Tibial artery (tissue), 4 donors: ENCODE measurements around the gene SLCO3A1.

Experiments
- DNase-seq, 2 donors: peaks; one replicate each; pipeline ENCODE4 v3.0.0-alpha.2; 2019
- H3K27ac ChIP-seq, 2 donors: fragments of 200-600 bp; sonication (generic) in 1 of 2; 1 replicate in 1 of 2; 2 replicates in 1 of 2; pipeline ENCODE4 v1.5.1; 2018 to 2019; ENCODE audit warnings: mild to moderate bottlenecking in 1 of 2
- H3K27me3 ChIP-seq, 2 donors: fragments of 200-600 bp; sonication (generic) in 1 of 2; one replicate each; pipeline versions ENCODE4 v1.5.1 to v1.6.0; 2016 to 2019
- H3K36me3 ChIP-seq, 3 donors: fragments of 200-600 bp; sonication (generic) in 2 of 3; one replicate each; pipeline ENCODE4 v1.5.1; 2016 to 2019; ENCODE audit warnings: mild to moderate bottlenecking in 2 of 3
- H3K4me1 ChIP-seq, 4 donors: fragments of 200-600 bp; sonication (generic) in 2 of 4; 1 replicate in 3 of 4; 2 replicates in 1 of 4; pipeline ENCODE4 v1.5.1; 2016 to 2019
- H3K4me3 ChIP-seq, 2 donors: fragments of 200-600 bp; sonication (generic) in 1 of 2; 1 replicate in 1 of 2; 2 replicates in 1 of 2; pipeline ENCODE4 v1.5.1; 2018 to 2019; ENCODE audit warnings: mild to moderate bottlenecking in 2 of 2
- H3K9me3 ChIP-seq, 3 donors: fragments of 200-600 bp; sonication (generic) in 1 of 3; one replicate each; pipeline ENCODE4 v1.5.1; 2016 to 2019
- CTCF ChIP-seq, 2 experiments: fragments of 200-600 bp in 1 of 2; fragments of 450-650 bp in 1 of 2; IDR thresholded peaks; one replicate each; pipeline ENCODE4 v1.5.1; 2017 to 2019; ENCODE audit warnings: antibody characterized with exemption in 2 of 2, mild to moderate bottlenecking in 1 of 2, moderate library complexity in 1 of 2
- intact Hi-C: fragments of 100-400 bp; cut with DNase I; formaldehyde crosslinking; loops from one replicate; pipeline ENCODE4 v1.15.0; 2023; ENCODE audit warnings: low total_unique reads

SLCO3A1 gene

GRCh38 chr15:92078270-92078669 lies 224.8 kb downstream of the SLCO3A1 start:
- no peaks in the 10 kb centered on the region for H3K9me3 ChIP-seq
- no peak for TF ChIP-seq CTCF (IDR thresholded peaks at IDR 0.05)
- intact Hi-C loops: loop anchor here (5.0 to 10.0 kb wide), 3 partner anchors 193 to 373 kb away; partner anchors contain the start of gene SLCO3A1
- peaks cover 0 to 25% (median 5%) of the 10 kb centered on the region in 4 donors for H3K4me1 ChIP-seq
- no peaks in the 10 kb centered on the region for H3K27me3 ChIP-seq
- H3K4me3 ChIP-seq: no peak overlapping the region
- DNase-seq: no peak
- H3K36me3 ChIP-seq: no peaks in the 10 kb centered on the region
- no peak overlapping the region for H3K27ac ChIP-seq

GRCh38 chr15:92079047-92079446 lies 225.5 kb downstream of the SLCO3A1 start:
- H3K9me3 ChIP-seq: no peaks in the 10 kb centered on the region
- intact Hi-C loops: loop anchor here (5.0 to 10.0 kb wide), 3 partner anchors 194 to 374 kb away; partner anchors contain the start of gene SLCO3A1
- peaks cover 0 to 25% (median 5%) of the 10 kb centered on the region in 4 donors for H3K4me1 ChIP-seq
- no peak for DNase-seq
- no peaks in the 10 kb centered on the region for H3K36me3 ChIP-seq
- TF ChIP-seq CTCF (IDR thresholded peaks at IDR 0.05): no peak
- H3K27ac ChIP-seq: no peak overlapping the region
- no peaks in the 10 kb centered on the region for H3K27me3 ChIP-seq
- H3K4me3 ChIP-seq: no peak overlapping the region

GRCh38 chr15:92079647-92080255 lies 226.2 kb downstream of the SLCO3A1 start:
- no peak for TF ChIP-seq CTCF (IDR thresholded peaks at IDR 0.05)
- no peaks in the 10 kb centered on the region for H3K27me3 ChIP-seq
- intact Hi-C loops: loop anchor here (5.0 to 10.0 kb wide), 4 partner anchors 195 to 777 kb away; partner anchors contain the start of gene SLCO3A1
- H3K4me1 ChIP-seq: peaks cover 0 to 22% (median 5%) of the 10 kb centered on the region in 4 donors
- no peak overlapping the region for H3K27ac ChIP-seq
- no peak for DNase-seq
- H3K4me3 ChIP-seq: no peak overlapping the region
- H3K36me3 ChIP-seq: no peaks in the 10 kb centered on the region
- no peaks in the 10 kb centered on the region for H3K9me3 ChIP-seq

GRCh38 chr15:92082006-92082843 lies 228.7 kb downstream of the SLCO3A1 start:
- peaks cover 0 to 14% (median 5%) of the 10 kb centered on the region in 4 donors for H3K4me1 ChIP-seq
- DNase-seq: peak in 1 of 2 donors; percentile 52
- no peaks in the 10 kb centered on the region for H3K27me3 ChIP-seq
- TF ChIP-seq CTCF (IDR thresholded peaks at IDR 0.05): peak; percentile 78 to 79
- no peak overlapping the region for H3K4me3 ChIP-seq
- H3K9me3 ChIP-seq: no peaks in the 10 kb centered on the region
- H3K27ac ChIP-seq: no peak overlapping the region
- no peaks in the 10 kb centered on the region for H3K36me3 ChIP-seq
- intact Hi-C loops: loop anchor here (5.0 kb wide), 1 partner anchor 780 kb away; no protein-coding TSS in a partner anchor

GRCh38 chr15:92083190-92083589 lies 229.7 kb downstream of the SLCO3A1 start:
- intact Hi-C loops: loop anchor here (5.0 kb wide), 1 partner anchor 781 kb away; no protein-coding TSS in a partner anchor
- Histone ChIP-seq H3K4me3 (no peak overlapping the region), H3K4me1 (peaks cover 0 to 8% (median 3%) of the 10 kb centered on the region in 4 donors), H3K36me3 (no peaks in the 10 kb centered on the region), H3K27me3 (no peaks in the 10 kb centered on the region), H3K27ac (no peak overlapping the region), H3K9me3 (no peaks in the 10 kb centered on the region)
- TF ChIP-seq CTCF (IDR thresholded peaks at IDR 0.05): no peak
- DNase-seq: no peak
